Measurements from ENCODE around the gene IGFBP1. TPM values are rescaled to one million over a fixed set of nuclear protein-coding genes. Genes with fewer than 3 reads are reported as not detected.
"Not testable (repeated sequence)": the region's sequence is repeated elsewhere in the genome, so short reads cannot be mapped to it uniquely, and the experiment has no call there.

Gene IGFBP1
- total RNA-seq, result not detected

DNA sequence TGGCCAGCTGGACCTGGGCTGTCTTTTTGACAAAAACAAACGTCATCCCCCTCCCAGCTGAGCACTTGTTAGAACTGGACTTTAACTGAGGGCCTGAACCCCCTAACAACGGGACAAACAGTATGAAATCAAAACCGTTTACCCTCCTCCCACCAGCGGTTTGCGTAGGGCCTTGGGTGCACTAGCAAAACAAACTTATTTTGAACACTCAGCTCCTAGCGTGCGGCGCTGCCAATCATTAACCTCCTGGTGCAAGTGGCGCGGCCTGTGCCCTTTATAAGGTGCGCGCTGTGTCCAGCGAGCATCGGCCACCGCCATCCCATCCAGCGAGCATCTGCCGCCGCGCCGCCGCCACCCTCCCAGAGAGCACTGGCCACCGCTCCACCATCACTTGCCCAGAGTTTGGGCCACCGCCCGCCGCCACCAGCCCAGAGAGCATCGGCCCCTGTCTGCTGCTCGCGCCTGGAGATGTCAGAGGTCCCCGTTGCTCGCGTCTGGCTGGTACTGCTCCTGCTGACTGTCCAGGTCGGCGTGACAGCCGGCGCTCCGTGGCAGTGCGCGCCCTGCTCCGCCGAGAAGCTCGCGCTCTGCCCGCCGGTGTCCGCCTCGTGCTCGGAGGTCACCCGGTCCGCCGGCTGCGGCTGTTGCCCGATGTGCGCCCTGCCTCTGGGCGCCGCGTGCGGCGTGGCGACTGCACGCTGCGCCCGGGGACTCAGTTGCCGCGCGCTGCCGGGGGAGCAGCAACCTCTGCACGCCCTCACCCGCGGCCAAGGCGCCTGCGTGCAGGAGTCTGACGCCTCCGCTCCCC, at the start of gene IGFBP1:
IGFBP1 (plus strand) TSS at position 304 of the 808 bp plus-strand sequence; CDS start at position 469, 165 bp downstream.
- 8% methylated on average over 41 of the region's 73 CpGs for WGBS
- DNase-seq (ENCODE audit: low spot score), result no peak
- no peak within 1 kb of the TSS for H3K27ac ChIP-seq
- TF ChIP-seq, protein P1, sequence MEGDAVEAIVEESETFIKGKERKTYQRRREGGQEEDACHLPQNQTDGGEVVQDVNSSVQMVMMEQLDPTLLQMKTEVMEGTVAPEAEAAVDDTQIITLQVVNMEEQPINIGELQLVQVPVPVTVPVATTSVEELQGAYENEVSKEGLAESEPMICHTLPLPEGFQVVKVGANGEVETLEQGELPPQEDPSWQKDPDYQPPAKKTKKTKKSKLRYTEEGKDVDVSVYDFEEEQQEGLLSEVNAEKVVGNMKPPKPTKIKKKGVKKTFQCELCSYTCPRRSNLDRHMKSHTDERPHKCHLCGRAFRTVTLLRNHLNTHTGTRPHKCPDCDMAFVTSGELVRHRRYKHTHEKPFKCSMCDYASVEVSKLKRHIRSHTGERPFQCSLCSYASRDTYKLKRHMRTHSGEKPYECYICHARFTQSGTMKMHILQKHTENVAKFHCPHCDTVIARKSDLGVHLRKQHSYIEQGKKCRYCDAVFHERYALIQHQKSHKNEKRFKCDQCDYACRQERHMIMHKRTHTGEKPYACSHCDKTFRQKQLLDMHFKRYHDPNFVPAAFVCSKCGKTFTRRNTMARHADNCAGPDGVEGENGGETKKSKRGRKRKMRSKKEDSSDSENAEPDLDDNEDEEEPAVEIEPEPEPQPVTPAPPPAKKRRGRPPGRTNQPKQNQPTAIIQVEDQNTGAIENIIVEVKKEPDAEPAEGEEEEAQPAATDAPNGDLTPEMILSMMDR (IDR thresholded peaks at IDR 0.05), result no peak
- TF ChIP-seq POLR2A (IDR thresholded peaks at IDR 0.05) (no peak), POLR2AphosphoS5 (IDR thresholded peaks at IDR 0.05) (no peak)
- peaks cover 4% of the 10 kb centered on the region for H3K4me1 ChIP-seq (replicated peaks)
- peak within 1 kb of the TSS in 1 of 2 donors; percentile 15 for H3K4me3 ChIP-seq
- H3K9me3 ChIP-seq, result no peaks in the 10 kb centered on the region
- H3K27me3 ChIP-seq (replicated peaks; ENCODE audit: insufficient read depth), result peaks cover 2% of the 10 kb centered on the region
- intact Hi-C loops (cut with DNase I), result no loop called here
- no peaks in the 10 kb centered on the region for H3K36me3 ChIP-seq

DNA sequence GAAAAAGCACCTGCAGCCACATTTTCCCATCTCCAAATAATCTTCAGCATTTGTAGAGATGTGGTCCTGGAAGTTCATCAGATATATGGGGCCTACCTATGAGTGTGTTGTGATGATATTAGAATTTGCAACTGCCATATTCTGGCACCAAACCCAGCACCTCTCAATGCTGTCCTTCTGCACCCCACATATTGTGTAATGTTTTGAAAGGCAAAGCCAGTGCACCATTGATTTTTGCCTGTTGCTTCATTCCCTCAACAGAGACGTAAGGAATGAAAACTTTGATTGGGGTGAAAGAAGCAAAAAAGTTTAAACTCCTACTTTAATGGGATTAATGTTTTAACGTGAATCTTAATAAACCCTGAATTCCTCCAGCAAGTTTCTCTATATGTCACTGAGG, 49.4 kb upstream of the IGFBP1 start:
- WGBS, result 88% methylated on average over 2 of the region's 2 CpGs
- H3K36me3 ChIP-seq; H3K4me3 ChIP-seq; DNase-seq (ENCODE audit: low spot score); H3K4me1 ChIP-seq (replicated peaks); H3K9me3 ChIP-seq; H3K27ac ChIP-seq; H3K27me3 ChIP-seq (replicated peaks; ENCODE audit: insufficient read depth); intact Hi-C loops (cut with DNase I): not testable (repeated sequence)

DNA sequence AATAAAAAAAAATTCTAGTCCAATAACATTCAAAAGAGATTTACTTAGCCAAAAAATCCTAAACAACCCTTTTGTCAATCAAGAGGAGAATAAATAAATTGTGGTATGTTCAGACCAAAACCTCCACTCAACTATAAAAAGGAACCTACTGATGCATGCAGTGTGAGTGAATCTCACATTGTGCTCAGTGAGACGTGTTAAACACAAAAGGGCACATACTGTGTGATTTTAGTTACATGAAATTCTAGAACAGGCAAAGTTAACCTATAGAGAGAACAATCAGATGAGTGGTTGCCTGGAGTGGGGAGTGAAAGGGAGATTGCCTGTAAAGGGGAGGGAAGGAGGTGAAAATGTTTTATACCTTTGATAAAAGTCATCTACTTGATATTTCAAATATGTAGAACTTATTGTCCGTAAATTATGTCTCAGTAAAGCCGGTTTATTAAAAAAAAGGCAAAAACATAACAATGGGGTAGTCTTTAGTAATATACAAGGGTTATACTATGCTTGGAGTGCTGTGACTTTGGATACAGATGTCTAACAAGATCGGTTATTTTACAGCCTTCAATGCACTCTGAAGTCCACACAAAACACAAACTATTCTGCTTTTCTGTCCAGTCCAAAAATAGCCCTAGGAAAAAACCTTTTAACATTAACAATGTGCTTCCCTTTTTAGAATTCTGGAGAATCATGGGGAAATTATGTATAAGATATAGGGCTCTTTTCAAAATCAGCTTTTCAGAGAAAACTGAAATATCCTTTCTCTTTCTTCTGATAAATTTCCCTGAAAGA, 46.2 kb upstream of the IGFBP1 start:
- WGBS, result 39% methylated on average over 4 of the region's 4 CpGs
- H3K27ac ChIP-seq; H3K9me3 ChIP-seq; H3K4me1 ChIP-seq (replicated peaks); intact Hi-C loops (cut with DNase I); H3K36me3 ChIP-seq; H3K27me3 ChIP-seq (replicated peaks; ENCODE audit: insufficient read depth); DNase-seq (ENCODE audit: low spot score); H3K4me3 ChIP-seq: not testable (repeated sequence)

DNA sequence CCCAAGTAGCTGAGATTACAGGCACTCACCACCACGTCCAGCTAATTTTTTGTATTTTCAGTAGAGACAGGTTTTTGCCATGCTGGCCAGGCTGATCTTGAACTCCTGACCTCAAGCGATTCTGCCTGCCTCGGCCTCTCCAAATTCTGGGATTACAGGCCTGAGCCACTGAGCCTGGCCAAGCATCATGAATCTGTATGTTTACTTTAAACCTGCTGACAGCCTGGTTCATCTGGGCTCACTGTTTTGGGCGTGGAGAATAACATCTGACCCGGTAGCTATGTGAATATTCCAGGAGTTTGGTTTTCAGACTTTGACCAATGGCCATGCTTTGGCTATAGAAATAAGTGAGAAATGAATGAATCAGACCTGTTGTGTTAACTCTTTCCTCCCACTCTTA, 41.8 kb upstream of the IGFBP1 start:
- H3K36me3 ChIP-seq; H3K27ac ChIP-seq; H3K9me3 ChIP-seq; H3K4me3 ChIP-seq; H3K27me3 ChIP-seq (replicated peaks; ENCODE audit: insufficient read depth); H3K4me1 ChIP-seq (replicated peaks); DNase-seq (ENCODE audit: low spot score); intact Hi-C loops (cut with DNase I): not testable (repeated sequence)
- 77% methylated on average over 5 of the region's 5 CpGs for WGBS

DNA sequence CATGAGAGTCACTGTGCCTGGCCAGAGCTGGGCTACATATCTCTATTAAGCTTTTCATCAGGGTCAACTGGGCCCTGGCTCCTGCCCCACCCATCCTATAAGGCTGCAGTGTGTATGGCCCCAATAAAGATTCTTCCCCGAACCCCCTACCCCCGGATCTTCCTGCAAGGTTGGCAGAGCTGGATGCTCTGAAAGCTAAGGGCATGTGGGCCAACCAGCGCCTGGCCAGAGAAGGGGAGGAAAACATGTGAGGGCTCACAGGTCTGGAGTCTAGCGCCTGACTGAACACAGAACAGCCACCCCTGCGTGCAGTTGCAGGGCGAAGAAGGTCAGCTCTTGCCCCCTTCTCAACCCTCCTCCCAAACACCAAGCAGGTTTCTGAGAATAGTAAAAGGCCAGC, 39.6 kb upstream of the IGFBP1 start:
- intact Hi-C loops (cut with DNase I); H3K9me3 ChIP-seq; DNase-seq (ENCODE audit: low spot score); H3K4me3 ChIP-seq; H3K27ac ChIP-seq; H3K4me1 ChIP-seq (replicated peaks); H3K36me3 ChIP-seq; H3K27me3 ChIP-seq (replicated peaks; ENCODE audit: insufficient read depth): not testable (repeated sequence)
- 81% methylated on average over 6 of the region's 6 CpGs for WGBS

DNA sequence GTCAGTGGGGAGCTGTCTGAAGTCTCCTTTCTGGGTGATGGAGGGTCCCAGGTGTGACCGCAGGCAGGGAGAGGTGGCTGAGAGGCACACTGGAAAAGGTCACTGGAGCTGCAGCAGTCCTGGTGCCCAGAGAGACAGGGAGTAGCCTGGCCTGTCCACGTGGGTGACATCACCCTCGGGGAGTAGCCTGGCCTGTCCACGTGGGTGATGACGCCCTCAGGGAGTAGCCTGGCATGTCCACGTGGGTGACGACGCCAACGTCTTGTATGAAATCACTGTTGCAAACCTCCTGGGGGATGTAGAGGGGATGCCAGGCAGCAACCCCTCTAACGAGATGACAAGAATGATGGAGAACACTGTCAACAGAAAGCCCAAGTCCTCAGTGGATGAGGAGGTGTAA, 35.3 kb upstream of the IGFBP1 start:
- not testable (repeated sequence) for H3K27me3 ChIP-seq (replicated peaks; ENCODE audit: insufficient read depth); DNase-seq (ENCODE audit: low spot score); H3K36me3 ChIP-seq; H3K4me3 ChIP-seq; H3K9me3 ChIP-seq; H3K4me1 ChIP-seq (replicated peaks); H3K27ac ChIP-seq
- intact Hi-C loops (cut with DNase I), result loop anchor here (10.0 kb wide), 1 partner anchor 698 kb away; the partner anchor contains the start of gene RAMP3
- WGBS, result 75% methylated on average over 10 of the region's 10 CpGs

DNA sequence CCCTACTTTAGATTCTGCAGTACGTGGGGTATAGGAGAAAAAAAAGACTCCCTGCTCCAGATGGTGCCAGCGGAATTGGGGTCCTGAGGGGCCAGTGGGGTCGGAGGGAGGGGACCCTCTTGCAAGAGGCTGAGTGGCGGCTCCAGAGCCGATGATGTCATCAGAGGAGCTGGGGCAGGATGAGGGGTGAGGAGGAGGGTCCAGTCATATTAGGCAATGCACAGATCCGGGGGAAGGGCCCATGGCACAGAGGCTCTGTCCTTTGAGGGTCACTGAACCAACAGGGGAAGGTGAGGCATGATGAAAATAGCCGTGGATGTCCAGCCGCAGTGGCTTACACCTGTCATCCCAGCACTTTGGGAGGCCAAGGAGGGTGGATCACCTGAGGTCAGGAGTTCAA, 34.8 kb upstream of the IGFBP1 start:
- not testable (repeated sequence) for H3K4me1 ChIP-seq (replicated peaks); H3K4me3 ChIP-seq; H3K27me3 ChIP-seq (replicated peaks; ENCODE audit: insufficient read depth); H3K9me3 ChIP-seq; H3K36me3 ChIP-seq; DNase-seq (ENCODE audit: low spot score); H3K27ac ChIP-seq
- intact Hi-C loops (cut with DNase I), result loop anchor here (10.0 kb wide), 1 partner anchor 699 kb away; the partner anchor contains the start of gene RAMP3
- WGBS, result 88% methylated on average over 8 of the region's 8 CpGs

DNA sequence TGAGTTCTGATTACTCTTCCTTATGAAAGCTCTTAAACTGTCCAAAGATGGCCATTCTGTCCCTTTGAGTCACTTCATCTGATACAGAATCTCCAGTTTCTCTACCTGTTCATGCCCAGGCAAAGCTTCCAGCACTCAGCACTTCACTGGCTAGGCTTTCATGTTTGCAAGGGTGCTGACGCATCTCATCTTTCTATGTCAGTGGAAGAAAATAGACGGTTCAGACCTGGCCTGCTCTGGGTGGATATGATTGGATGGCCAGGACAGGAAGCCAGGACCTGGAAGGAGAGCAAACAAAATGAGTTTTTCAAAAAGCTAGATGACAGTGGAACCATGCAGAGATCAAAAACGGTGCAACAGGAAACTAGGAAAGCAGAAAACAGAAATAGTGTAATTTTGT, 32.6 kb upstream of the IGFBP1 start:
- intact Hi-C loops (cut with DNase I), result loop anchor here (10.0 kb wide), 1 partner anchor 701 kb away; the partner anchor contains the start of gene RAMP3
- not testable (repeated sequence) for H3K27ac ChIP-seq; H3K4me3 ChIP-seq; H3K9me3 ChIP-seq; H3K36me3 ChIP-seq; DNase-seq (ENCODE audit: low spot score); H3K27me3 ChIP-seq (replicated peaks; ENCODE audit: insufficient read depth); H3K4me1 ChIP-seq (replicated peaks)
- WGBS, result 24% methylated on average over 3 of the region's 3 CpGs

DNA sequence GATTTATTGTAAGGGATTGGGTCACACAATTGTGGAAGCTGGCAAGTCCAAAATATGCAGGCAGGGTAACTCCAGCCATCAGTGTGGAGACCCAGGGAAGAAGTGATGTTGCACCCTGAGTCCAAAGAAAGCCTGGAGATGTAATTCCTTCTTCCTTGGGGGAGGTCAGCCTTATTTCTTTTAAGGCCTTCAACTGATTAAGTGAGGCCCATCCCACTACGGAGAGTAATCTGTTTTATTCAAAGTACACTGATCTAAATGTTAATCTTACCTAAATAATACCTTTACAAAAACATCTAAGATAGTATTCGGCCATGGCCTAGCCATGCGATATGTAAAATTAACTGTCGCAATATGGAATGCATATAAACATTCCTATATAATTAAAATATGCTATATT, 31.4 kb upstream of the IGFBP1 start:
- 91% methylated on average over 4 of the region's 4 CpGs for WGBS
- H3K4me3 ChIP-seq; H3K27ac ChIP-seq; H3K36me3 ChIP-seq; H3K27me3 ChIP-seq (replicated peaks; ENCODE audit: insufficient read depth); H3K4me1 ChIP-seq (replicated peaks); H3K9me3 ChIP-seq; DNase-seq (ENCODE audit: low spot score): not testable (repeated sequence)
- intact Hi-C loops (cut with DNase I), result loop anchor here (10.0 kb wide), 1 partner anchor 702 kb away; the partner anchor contains the start of gene RAMP3

All from prostate gland (tissue), 2 donors.